Measurements from ENCODE around the gene SPATA9. TPM values are rescaled to one million over a fixed set of nuclear protein-coding genes. Genes with fewer than 3 reads are reported as not detected.

Gene SPATA9, protein sequence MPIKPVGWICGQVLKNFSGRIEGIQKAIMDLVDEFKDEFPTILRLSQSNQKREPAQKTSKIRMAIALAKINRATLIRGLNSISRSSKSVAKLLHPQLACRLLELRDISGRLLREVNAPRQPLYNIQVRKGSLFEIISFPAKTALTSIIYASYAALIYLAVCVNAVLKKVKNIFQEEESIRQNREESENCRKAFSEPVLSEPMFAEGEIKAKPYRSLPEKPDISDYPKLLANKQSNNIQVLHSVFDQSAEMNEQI
- total RNA-seq, result under 1 TPM; 0.37 to 0.40 TPM

DNA sequence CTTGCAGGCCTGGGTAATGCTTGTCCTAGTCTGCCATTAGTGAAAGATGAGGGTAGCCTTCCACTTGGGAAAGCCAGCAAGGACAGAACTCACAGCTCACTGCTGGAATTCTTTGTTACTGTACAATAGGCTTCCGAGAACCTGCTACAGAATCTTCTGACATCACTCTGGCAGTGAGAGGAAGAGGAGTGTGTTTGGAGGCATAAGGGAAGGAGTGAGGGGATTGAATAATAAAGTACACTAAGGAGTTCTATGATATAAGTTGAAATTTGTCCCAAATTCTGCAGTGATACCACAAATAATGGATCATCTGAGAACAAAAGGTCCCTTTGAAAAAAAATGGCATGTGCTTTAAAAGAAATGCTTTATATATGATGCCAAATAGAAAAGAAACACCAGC, at the start of gene SPATA9:
TSS of gene SPATA9 (minus strand) at position 101 of the 400 bp plus-strand sequence. CDS start 137 bp downstream, outside the sequence.
- H3K9ac ChIP-seq (ENCODE audit: low read depth in 2 of 2, low read length in 2 of 2), result no peak within 1 kb of the TSS
- no peaks in the 10 kb centered on the region for H3K9me3 ChIP-seq
- H3K27me3 ChIP-seq, result no peaks in the 10 kb centered on the region
- TF ChIP-seq, protein P1, sequence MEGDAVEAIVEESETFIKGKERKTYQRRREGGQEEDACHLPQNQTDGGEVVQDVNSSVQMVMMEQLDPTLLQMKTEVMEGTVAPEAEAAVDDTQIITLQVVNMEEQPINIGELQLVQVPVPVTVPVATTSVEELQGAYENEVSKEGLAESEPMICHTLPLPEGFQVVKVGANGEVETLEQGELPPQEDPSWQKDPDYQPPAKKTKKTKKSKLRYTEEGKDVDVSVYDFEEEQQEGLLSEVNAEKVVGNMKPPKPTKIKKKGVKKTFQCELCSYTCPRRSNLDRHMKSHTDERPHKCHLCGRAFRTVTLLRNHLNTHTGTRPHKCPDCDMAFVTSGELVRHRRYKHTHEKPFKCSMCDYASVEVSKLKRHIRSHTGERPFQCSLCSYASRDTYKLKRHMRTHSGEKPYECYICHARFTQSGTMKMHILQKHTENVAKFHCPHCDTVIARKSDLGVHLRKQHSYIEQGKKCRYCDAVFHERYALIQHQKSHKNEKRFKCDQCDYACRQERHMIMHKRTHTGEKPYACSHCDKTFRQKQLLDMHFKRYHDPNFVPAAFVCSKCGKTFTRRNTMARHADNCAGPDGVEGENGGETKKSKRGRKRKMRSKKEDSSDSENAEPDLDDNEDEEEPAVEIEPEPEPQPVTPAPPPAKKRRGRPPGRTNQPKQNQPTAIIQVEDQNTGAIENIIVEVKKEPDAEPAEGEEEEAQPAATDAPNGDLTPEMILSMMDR (IDR thresholded peaks at IDR 0.05), result no peak
- H3K4me3 ChIP-seq, result no peak within 1 kb of the TSS
- intact Hi-C loops (cut with DNase I), result no loop called here
- H3K4me1 ChIP-seq, result no peaks in the 10 kb centered on the region
- H3K27ac ChIP-seq, result no peak within 1 kb of the TSS
- no peak for DNase-seq
- no peaks in the 10 kb centered on the region for H3K36me3 ChIP-seq

DNA sequence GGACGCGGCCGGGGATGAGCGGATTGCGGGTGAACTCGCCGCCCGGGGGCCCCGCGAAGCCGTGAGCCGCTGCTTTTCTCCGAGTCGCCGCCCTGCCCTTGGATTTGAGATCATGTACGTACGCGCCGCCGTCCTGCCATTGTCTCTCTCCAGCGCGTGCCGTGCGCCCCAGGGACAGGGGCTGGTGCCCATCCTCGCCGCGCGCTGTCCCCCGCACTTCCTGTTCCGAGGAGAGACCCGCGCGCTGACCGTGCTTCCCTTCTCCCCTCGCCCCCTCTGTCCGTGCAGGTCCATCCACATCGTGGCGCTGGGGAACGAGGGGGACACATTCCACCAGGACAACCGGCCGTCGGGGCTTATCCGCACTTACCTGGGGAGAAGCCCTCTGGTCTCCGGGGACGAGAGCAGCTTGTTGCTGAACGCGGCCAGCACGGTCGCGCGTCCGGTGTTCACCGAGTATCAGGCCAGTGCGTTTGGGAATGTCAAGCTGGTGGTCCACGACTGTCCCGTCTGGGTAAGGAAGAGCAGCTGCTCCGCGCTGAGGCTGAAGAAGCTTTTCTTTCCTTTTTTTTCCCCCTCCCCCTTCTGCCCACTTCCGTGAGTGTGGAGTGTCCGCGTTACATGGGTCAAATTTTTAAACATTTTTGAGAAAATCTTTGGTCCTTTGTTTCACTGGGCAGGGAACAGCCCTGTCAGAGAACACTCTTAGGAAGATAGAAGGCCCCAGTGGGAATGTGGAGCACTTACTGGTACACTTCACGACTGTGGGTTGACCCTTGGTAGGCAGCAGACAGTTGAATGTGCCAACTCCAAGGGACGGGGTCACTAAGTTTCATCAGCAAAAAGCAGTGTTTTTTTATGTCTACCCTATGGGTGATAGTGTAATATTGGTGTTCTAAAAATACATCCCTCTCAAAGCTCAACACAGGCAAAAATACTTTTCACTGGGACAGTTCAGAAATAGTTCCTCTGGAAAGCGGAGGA, 49.1 kb upstream of the SPATA9 start:
- H3K27me3 ChIP-seq, result no peaks in the 10 kb centered on the region
- TF ChIP-seq, protein P1 (IDR thresholded peaks at IDR 0.05), result no peak
- H3K4me1 ChIP-seq, result peaks cover 6% of the 10 kb centered on the region
- H3K4me3 ChIP-seq, result peak overlapping the region; percentile 61
- peak; percentile 57 for DNase-seq
- no peaks in the 10 kb centered on the region for H3K9me3 ChIP-seq
- intact Hi-C loops (cut with DNase I), result loop anchor here (10.0 kb wide), 1 partner anchor 67 kb away; no protein-coding TSS in a partner anchor
- peak overlapping the region; percentile 84 for H3K27ac ChIP-seq
- peak overlapping the region; percentile 91 to 98 for H3K9ac ChIP-seq (ENCODE audit: low read depth in 2 of 2, low read length in 2 of 2)
- no peaks in the 10 kb centered on the region for H3K36me3 ChIP-seq

DNA sequence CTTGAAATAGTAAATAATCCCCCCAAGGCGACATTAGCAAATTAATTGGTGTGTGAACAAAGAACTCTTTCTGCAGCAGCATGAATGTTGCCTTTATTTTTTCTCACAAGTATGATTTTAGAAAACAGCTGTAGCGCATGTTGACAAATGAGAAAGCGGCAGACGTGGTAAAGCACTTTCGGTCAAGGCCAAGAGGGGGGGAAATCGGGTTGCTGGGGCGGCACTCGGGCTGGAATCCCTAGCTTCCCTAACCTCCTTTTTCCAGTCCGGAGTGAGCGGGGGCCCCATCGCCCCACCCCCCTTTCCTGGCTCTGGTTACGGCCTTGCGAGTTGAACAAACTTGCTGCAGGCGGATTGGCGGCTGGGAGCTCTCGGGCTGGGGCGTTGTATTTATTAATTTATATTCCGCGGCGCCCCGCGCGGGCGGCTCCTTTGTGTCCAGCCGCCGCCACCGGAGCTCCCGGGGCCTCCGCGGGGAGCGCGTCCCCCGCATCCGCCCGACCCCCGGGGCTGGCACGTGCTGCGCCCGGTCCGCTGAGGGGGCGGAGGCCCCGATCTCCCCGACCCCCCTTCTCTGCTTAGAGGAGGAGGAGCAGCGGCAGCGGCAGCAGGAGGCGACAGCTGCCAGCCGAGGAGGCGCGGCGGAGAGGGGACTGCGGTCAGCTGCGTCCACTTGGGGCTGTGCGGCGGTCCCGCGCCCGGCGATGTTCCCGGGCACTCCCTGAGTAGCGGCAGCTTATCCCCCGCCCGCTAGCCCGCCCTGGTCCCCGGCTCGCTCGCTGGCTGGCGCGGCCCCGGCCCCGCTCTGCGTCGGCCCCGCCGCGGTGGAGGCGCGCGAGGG, 48.2 kb upstream of the SPATA9 start, which contains the start of gene RHOBTB3:
TSS of gene RHOBTB3 (plus strand) at position 607 of the 841 bp plus-strand sequence. CDS start 347 bp downstream, outside the sequence.
- no peaks in the 10 kb centered on the region for H3K9me3 ChIP-seq
- TF ChIP-seq, protein P1 (IDR thresholded peaks at IDR 0.05), result no peak
- peak; percentile 93 for DNase-seq
- no peaks in the 10 kb centered on the region for H3K36me3 ChIP-seq
- peak within 1 kb of the TSS; percentile 91 to 98 for H3K9ac ChIP-seq (ENCODE audit: low read depth in 2 of 2, low read length in 2 of 2)
- peak within 1 kb of the TSS; percentile 84 for H3K27ac ChIP-seq
- H3K27me3 ChIP-seq, result no peaks in the 10 kb centered on the region
- peak within 1 kb of the TSS; percentile 61 for H3K4me3 ChIP-seq
- intact Hi-C loops (cut with DNase I), result loop anchor here (10.0 kb wide), 1 partner anchor 66 kb away; no protein-coding TSS in a partner anchor
- peaks cover 6% of the 10 kb centered on the region for H3K4me1 ChIP-seq

DNA sequence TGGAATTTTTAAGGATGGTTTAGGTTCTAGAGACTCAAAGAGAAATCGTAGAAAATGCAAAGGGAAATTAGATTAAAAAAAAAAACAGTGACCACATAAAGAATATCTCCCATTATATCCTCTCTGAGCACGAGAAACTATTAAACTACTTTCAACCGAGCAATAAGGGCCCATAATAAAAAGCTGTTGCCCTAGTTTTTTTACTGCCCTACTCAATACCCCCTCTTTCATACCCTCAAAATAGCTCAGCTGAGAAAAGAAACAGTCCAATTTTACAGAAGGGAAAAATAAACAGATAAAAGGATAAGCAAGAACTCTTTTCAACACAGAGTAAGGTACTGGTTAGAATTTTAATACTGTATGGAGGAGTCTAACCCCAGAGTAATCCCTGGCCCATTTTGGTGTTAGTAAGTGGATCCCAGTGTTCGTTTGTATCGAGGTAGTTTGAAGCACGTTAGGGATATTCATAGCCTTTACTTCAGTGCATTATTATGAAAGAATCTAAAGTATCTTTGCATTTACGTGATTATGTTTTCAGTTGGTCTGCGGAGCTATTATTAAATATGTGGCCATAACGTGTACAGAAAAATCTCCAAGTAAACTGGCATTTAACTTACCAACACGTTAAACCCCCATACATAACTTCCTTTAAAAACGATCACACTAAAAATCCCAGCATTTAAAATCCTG, 47.4 kb upstream of the SPATA9 start:
- DNase-seq, result no peak
- H3K27me3 ChIP-seq, result no peaks in the 10 kb centered on the region
- peak overlapping the region; percentile 91 to 98 for H3K9ac ChIP-seq (ENCODE audit: low read depth in 2 of 2, low read length in 2 of 2)
- no peaks in the 10 kb centered on the region for H3K9me3 ChIP-seq
- H3K4me1 ChIP-seq, result peaks cover 6% of the 10 kb centered on the region
- H3K36me3 ChIP-seq, result no peaks in the 10 kb centered on the region
- peak overlapping the region; percentile 84 for H3K27ac ChIP-seq
- intact Hi-C loops (cut with DNase I), result loop anchor here (10.0 kb wide), 1 partner anchor 65 kb away; no protein-coding TSS in a partner anchor
- H3K4me3 ChIP-seq, result peak overlapping the region; percentile 61
- TF ChIP-seq, protein P1 (IDR thresholded peaks at IDR 0.05), result no peak
